ENCODE measurements around the gene TARM1. TPM values are rescaled to one million over a fixed set of nuclear protein-coding genes. Genes with fewer than 3 reads are reported as not detected.
"Not testable (repeated sequence)": the region's sequence is repeated elsewhere in the genome, so short reads cannot be mapped to it uniquely, and the experiment has no call there.

TARM1 gene
- total and polyA plus RNA-seq, 4 donors: 0.17 to 0.50 TPM; not detected in 2

DNA sequence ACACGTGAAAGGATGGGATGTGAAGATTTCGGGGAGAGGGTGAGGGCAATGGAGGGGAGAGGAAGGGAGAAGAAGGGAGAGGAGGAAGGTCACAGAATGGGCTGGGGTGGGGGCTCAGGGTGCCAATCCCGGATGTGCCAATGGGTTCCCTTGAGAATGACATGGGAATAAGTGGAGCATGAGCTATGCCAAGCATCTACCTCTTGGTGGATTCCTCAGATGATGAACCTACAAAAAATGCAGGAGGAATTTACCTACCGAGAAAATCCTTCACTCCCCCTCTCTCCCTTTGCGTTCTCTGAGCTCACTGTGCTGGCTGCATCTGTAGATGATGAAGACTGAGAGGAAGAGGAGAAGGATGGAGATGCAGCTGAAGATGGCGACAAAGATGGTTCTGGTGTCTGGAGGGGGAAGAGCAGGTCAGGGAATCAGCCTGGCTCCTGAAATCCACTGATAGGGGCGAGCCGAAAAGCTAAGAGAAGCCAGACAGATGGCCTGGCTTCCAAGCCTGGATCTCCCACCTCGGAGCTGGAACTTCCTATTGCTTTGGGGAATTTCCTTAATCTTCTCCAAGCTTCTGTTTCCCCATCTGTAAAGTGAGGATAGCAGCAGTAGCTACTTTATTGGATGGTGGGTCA is 39.1 kb downstream of the TARM1 start:
- DNase-seq (ENCODE audit: low read depth in 4 of 6, low spot score in 6 of 6): no peak
- WGBS (ENCODE audit: insufficient coverage): 70% methylated on average over 4 of the region's 9 CpGs
- H3K36me3 ChIP-seq (ENCODE audit: control insufficient read depth, insufficient read depth, low read length): no peaks in the 10 kb centered on the region
- peaks cover 8% of the 10 kb centered on the region for H3K27me3 ChIP-seq (ENCODE audit: control insufficient read depth, insufficient read depth, low read length)
- H3K9me3 ChIP-seq (ENCODE audit: control insufficient read depth, insufficient read depth, low read length): no peaks in the 10 kb centered on the region
- no peak overlapping the region for H3K4me3 ChIP-seq (ENCODE audit: low read depth, low read length)
- H3K27ac ChIP-seq (ENCODE audit: low read depth, low read length): no peak overlapping the region
- H3K4me1 ChIP-seq (ENCODE audit: control insufficient read depth, insufficient read depth, low read length): no peaks in the 10 kb centered on the region

DNA sequence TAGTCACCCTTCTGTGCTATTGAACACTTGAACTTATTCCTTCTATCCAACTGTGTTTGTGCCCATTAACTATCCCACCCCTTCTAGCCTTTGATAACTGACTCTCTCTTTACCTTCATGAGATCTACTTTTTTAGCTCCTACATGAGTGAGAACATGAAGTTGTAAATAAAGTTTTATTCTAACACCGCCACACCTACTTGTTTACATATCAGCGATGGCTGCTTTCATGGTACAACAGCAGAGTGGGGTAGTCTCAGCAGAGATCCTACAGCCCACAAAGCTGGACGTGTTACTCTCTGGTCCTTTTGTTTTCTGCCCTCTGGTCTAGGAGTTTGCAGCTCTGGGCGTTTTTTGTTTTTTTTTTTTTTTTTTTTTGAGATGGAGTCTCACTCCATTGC is 41.2 kb downstream of the TARM1 start:
- WGBS (ENCODE audit: insufficient coverage): 67% methylated on average over 3 of the region's 4 CpGs
- DNase-seq (ENCODE audit: low read depth in 4 of 6, low spot score in 6 of 6): no peak
- H3K27ac ChIP-seq (ENCODE audit: low read depth, low read length): no peak overlapping the region
- no peaks in the 10 kb centered on the region for H3K4me1 ChIP-seq (ENCODE audit: control insufficient read depth, insufficient read depth, low read length)
- H3K9me3 ChIP-seq (ENCODE audit: control insufficient read depth, insufficient read depth, low read length): no peaks in the 10 kb centered on the region
- H3K4me3 ChIP-seq (ENCODE audit: low read depth, low read length): no peak overlapping the region
- no peaks in the 10 kb centered on the region for H3K36me3 ChIP-seq (ENCODE audit: control insufficient read depth, insufficient read depth, low read length)
- peaks cover 2% of the 10 kb centered on the region for H3K27me3 ChIP-seq (ENCODE audit: control insufficient read depth, insufficient read depth, low read length)

DNA sequence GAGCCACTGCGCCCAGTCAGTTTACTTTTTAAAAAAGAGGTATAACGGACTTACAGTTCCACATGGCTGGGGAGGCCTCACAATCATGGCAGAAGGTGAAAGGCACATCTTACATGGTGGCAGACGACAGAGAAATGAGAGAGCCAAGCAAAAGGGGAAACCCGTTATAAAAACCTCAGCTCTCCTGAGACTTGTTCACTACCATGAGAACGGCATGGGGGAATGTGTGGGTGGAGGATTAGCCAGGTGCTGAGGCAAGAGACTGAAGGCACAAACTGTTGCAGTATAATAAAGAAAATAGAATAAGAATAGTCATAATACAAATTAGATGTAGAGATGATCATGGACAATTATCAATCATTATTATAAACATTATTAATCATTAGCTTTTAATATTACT is 44.6 kb downstream of the TARM1 start:
- H3K27me3 ChIP-seq (ENCODE audit: control insufficient read depth, insufficient read depth, low read length); DNase-seq (ENCODE audit: low read depth in 4 of 6, low spot score in 6 of 6); H3K4me3 ChIP-seq (ENCODE audit: low read depth, low read length); H3K27ac ChIP-seq (ENCODE audit: low read depth, low read length); H3K9me3 ChIP-seq (ENCODE audit: control insufficient read depth, insufficient read depth, low read length); H3K4me1 ChIP-seq (ENCODE audit: control insufficient read depth, insufficient read depth, low read length); H3K36me3 ChIP-seq (ENCODE audit: control insufficient read depth, insufficient read depth, low read length): not testable (repeated sequence)
- 88% methylated on average over 1 of the region's 5 CpGs for WGBS (ENCODE audit: insufficient coverage)

DNA sequence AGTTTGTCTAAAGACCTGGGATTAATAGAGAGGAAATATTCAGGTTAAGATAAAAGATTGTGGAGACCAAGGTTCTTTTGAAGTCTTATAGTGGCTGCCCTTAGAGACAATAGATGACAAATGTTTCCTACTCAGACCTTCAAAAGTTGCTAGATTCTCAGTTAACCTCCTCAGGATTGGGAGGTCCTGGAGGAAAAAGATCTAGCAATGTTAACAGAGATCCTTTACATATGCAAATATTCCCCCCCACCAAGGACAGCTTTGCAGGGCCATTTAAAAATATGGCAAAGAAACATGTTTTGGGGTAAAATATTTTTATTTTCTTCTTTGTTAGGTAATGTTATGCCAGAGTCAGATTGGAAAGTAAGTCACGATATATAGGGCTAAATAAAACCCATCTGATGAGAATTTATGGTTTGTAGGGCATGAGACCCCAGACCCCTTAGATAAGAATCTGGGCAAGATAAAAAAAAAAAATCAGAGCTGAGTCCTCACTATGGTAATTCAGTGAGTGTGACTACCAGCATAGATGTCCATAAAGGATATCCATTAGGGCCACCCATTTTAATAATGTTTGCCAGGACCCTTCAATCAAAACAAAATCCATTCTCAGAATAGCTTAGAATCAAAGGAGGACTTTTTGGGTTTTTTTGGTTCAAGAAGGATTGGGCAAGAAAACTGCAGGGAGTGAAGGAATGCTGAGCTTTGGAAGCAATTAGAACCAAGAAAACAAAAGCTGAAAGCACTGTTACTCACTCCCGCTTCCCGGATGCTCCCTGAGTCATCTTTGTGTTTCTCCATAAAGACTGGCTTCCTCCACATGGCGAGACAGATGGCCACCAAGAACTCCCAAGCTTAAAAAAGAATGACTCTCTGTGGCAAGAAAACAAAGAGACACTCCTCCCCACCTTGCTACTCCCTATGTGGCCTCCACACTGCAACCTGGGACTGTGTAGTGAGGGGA is 45.7 kb downstream of the TARM1 start:
- Histone ChIP-seq H3K27ac (ENCODE audit: low read depth, low read length) (no peak overlapping the region), H3K4me1 (ENCODE audit: control insufficient read depth, insufficient read depth, low read length) (no peaks in the 10 kb centered on the region), H3K9me3 (ENCODE audit: control insufficient read depth, insufficient read depth, low read length) (no peaks in the 10 kb centered on the region), H3K36me3 (ENCODE audit: control insufficient read depth, insufficient read depth, low read length) (no peaks in the 10 kb centered on the region), H3K27me3 (ENCODE audit: control insufficient read depth, insufficient read depth, low read length) (no peaks in the 10 kb centered on the region), H3K4me3 (ENCODE audit: low read depth, low read length) (no peak overlapping the region)
- 20% methylated on average over 4 of the region's 4 CpGs for WGBS (ENCODE audit: insufficient coverage)
- peak in 1 of 6 donors; percentile 73 for DNase-seq (ENCODE audit: low read depth in 4 of 6, low spot score in 6 of 6)

DNA sequence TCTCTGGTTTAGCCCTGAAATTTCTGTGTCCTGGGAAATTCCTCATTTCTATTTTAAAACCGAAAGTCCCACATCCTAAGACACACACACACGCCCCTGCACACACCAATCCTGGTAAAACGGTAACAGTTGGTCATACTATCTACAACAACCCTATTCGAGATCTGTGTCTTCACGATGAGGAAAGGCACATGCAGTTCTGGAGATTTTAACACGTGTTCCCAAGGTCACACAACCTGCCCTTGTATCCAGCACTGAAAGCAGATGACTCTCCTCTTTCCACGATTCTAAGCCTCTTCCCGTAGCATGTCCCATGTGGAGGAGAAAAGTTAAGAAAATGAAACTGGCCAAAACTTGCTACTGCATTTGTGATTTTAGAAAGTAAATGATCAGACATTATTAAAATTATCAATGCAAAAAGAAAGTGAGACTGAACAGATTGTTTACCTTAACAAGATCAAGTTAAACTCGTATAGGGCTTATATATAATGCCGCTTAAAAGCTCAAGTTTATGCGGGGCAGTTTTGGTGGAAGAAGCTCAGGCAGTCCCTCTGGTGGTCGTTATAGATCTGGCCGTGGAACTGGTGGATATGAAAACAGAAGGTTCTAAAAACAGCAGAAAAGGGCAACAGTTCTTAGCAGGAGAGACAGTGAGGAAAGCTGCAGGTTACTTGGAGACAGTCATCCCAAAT is 50.1 kb downstream of the TARM1 start:
- Histone ChIP-seq H3K27me3 (ENCODE audit: control insufficient read depth, insufficient read depth, low read length) (no peaks in the 10 kb centered on the region), H3K4me1 (ENCODE audit: control insufficient read depth, insufficient read depth, low read length) (no peaks in the 10 kb centered on the region), H3K9me3 (ENCODE audit: control insufficient read depth, insufficient read depth, low read length) (no peaks in the 10 kb centered on the region), H3K4me3 (ENCODE audit: low read depth, low read length) (no peak overlapping the region), H3K27ac (ENCODE audit: low read depth, low read length) (no peak overlapping the region), H3K36me3 (ENCODE audit: control insufficient read depth, insufficient read depth, low read length) (no peaks in the 10 kb centered on the region)
- peak in 1 of 6 donors; percentile 24 for DNase-seq (ENCODE audit: low read depth in 4 of 6, low spot score in 6 of 6)
- 57% methylated on average over 10 of the region's 13 CpGs for WGBS (ENCODE audit: insufficient coverage)

DNA sequence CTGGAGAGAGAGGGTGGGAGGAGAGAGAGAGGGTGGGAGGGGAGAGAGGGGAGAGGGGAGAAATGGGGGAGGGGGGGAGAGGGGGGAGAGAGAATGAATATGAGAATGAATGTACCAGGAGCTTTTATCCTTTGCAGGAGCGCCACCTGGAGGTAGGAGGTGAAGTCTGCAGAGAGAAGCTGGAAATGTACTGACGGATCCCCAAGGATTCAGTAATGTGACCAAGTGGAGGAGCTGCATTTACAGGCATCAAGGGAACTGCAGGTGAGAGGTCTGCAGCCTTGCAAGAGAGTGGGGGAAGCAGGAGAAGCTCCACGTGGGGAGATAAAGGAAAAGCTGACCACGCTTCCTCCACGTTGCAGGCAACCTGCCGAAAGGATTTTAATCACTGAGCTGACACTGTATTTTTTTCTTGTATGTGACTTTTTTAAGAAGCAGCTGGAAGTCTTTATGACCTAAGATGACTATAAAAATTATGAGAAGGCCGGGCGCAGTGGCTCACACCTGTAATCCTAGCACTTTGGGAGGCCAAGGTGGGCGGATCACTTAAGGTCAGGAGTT is 51.2 kb downstream of the TARM1 start:
- Histone ChIP-seq H3K4me1 (ENCODE audit: control insufficient read depth, insufficient read depth, low read length) (no peaks in the 10 kb centered on the region), H3K4me3 (ENCODE audit: low read depth, low read length) (no peak overlapping the region), H3K27me3 (ENCODE audit: control insufficient read depth, insufficient read depth, low read length) (no peaks in the 10 kb centered on the region), H3K9me3 (ENCODE audit: control insufficient read depth, insufficient read depth, low read length) (no peaks in the 10 kb centered on the region), H3K36me3 (ENCODE audit: control insufficient read depth, insufficient read depth, low read length) (no peaks in the 10 kb centered on the region), H3K27ac (ENCODE audit: low read depth, low read length) (no peak overlapping the region)
- WGBS (ENCODE audit: insufficient coverage): 36% methylated on average over 8 of the region's 9 CpGs
- DNase-seq (ENCODE audit: low read depth in 4 of 6, low spot score in 6 of 6): peak in 5 of 6 donors; percentile 15 to 77 (median 36)

DNA sequence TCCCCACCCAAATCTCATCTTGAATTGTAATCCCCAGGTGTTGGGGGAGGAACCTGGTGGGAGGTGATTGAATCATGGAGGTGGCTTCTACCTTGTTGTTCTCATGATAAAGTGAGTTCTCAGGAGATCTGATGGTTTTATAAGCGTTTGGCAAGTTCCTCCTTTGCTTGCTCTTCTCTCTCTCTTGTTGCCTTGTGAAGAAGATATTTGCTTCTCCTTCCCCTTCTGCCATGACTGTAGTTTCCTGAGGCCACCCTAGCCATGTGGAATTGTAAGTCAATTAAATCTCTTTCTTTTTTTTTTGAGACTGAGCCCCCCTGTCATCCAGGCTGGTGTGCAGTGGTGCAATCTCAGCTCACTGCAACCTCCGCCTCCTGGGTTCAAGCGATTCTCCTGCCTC is 51.9 kb downstream of the TARM1 start:
- Histone ChIP-seq H3K9me3 (ENCODE audit: control insufficient read depth, insufficient read depth, low read length) (no peaks in the 10 kb centered on the region), H3K4me3 (ENCODE audit: low read depth, low read length) (no peak overlapping the region), H3K4me1 (ENCODE audit: control insufficient read depth, insufficient read depth, low read length) (no peaks in the 10 kb centered on the region), H3K27me3 (ENCODE audit: control insufficient read depth, insufficient read depth, low read length) (no peaks in the 10 kb centered on the region), H3K36me3 (ENCODE audit: control insufficient read depth, insufficient read depth, low read length) (no peaks in the 10 kb centered on the region), H3K27ac (ENCODE audit: low read depth, low read length) (no peak overlapping the region)
- no CpG with 5 or more reads among the region's 3 CpGs for WGBS (ENCODE audit: insufficient coverage)
- no peak for DNase-seq (ENCODE audit: low read depth in 4 of 6, low spot score in 6 of 6)

DNA sequence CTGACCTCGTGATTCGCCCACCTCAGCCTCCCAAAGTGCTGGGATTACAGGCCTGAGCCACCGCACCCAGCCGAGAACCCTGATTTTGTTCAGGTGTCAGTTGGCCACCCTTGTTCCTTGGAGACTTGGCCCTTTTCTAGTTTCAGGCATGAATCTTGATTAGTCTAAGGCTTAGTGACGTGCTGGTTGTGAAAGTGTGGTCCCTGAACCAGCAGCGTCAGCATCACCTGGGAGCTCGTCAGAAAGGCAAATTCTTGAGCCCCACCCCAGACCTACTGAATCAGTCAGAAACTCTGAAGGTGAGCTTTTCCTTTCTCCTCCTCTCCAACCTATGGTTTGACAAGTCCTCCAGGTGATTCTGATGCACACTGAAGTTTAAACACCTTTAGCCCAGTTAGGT is 54.5 kb downstream of the TARM1 start:
- Histone ChIP-seq H3K9me3 (ENCODE audit: control insufficient read depth, insufficient read depth, low read length) (no peaks in the 10 kb centered on the region), H3K4me3 (ENCODE audit: low read depth, low read length) (no peak overlapping the region), H3K36me3 (ENCODE audit: control insufficient read depth, insufficient read depth, low read length) (no peaks in the 10 kb centered on the region), H3K4me1 (ENCODE audit: control insufficient read depth, insufficient read depth, low read length) (peaks cover 6% of the 10 kb centered on the region), H3K27ac (ENCODE audit: low read depth, low read length) (no peak overlapping the region), H3K27me3 (ENCODE audit: control insufficient read depth, insufficient read depth, low read length) (no peaks in the 10 kb centered on the region)
- no peak for DNase-seq (ENCODE audit: low read depth in 4 of 6, low spot score in 6 of 6)
- 74% methylated on average over 7 of the region's 7 CpGs for WGBS (ENCODE audit: insufficient coverage)

DNA sequence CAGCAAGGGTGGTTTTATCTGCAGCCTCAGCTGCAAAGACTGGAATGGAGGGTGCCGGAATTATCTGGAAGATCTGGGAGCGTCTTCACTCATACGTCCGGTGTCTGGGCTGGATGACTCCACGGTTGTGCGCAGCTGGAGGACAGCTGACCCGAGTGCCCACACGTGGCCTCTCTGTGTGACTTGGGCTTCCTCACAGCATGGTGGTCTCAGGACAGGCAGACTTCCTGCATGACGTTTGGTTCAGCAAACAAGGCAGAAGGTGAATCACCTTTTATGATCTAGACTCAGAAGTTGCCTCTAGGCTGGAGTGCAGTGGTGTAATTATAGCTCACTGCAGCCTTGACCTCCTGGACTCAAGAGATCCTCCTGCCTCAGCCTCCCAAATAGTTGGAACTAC is 56.5 kb downstream of the TARM1 start:
- DNase-seq (ENCODE audit: low read depth in 4 of 6, low spot score in 6 of 6): no peak
- Histone ChIP-seq H3K27ac (ENCODE audit: low read depth, low read length) (no peak overlapping the region), H3K36me3 (ENCODE audit: control insufficient read depth, insufficient read depth, low read length) (no peaks in the 10 kb centered on the region), H3K4me3 (ENCODE audit: low read depth, low read length) (no peak overlapping the region), H3K4me1 (ENCODE audit: control insufficient read depth, insufficient read depth, low read length) (peaks cover 6% of the 10 kb centered on the region), H3K27me3 (ENCODE audit: control insufficient read depth, insufficient read depth, low read length) (no peaks in the 10 kb centered on the region), H3K9me3 (ENCODE audit: control insufficient read depth, insufficient read depth, low read length) (no peaks in the 10 kb centered on the region)
- WGBS (ENCODE audit: insufficient coverage): 88% methylated on average over 8 of the region's 9 CpGs

All from spinal cord (tissue), 10 donors.